Transverse colon (tissue), 4 donors: ENCODE measurements around the gene DEGS2. TPM values are rescaled to one million over a fixed set of nuclear protein-coding genes. Genes with fewer than 3 reads are reported as not detected.

Experiments used
- DNase-seq: peaks from one replicate; pipeline ENCODE4 v3.0.0-alpha.2; 2019
- H3K27ac ChIP-seq, 4 donors: fragments of 200-600 bp; sonication (generic); 2 replicates each; pipeline ENCODE4 v1.5.1; 2016 to 2018; ENCODE audit warnings: inconsistent platforms in 4 of 4
- H3K27me3 ChIP-seq: fragments of 200-600 bp; sonication (generic); 2 replicates; pipeline ENCODE4 v1.5.1; 2017; ENCODE audit warnings: inconsistent platforms
- H3K36me3 ChIP-seq, 4 donors: fragments of 200-600 bp; sonication (generic); 2 replicates each; pipeline ENCODE4 v1.5.1; 2017 to 2019; ENCODE audit warnings: inconsistent platforms in 4 of 4
- H3K4me1 ChIP-seq, 4 donors: fragments of 200-600 bp; sonication (generic); 2 replicates each; pipeline ENCODE4 v1.5.1; 2017 to 2020; ENCODE audit warnings: inconsistent platforms in 4 of 4
- H3K4me3 ChIP-seq, 4 donors: fragments of 200-600 bp; sonication (generic); 1 replicate in 1 of 4; 2 replicates in 3 of 4; pipeline versions ENCODE4 v1.5.1 to v1.6.1; 2017 to 2019; ENCODE audit warnings: inconsistent platforms in 4 of 4
- H3K9me3 ChIP-seq, 2 donors: fragments of 200-600 bp; sonication (generic); 2 replicates each; pipeline ENCODE4 v1.5.1; 2017 to 2019; ENCODE audit warnings: inconsistent platforms in 2 of 2
- EP300 ChIP-seq: sonication (generic); formaldehyde crosslinking; IDR thresholded peaks from one replicate; pipeline ENCODE4 v1.6.1; 2017; ENCODE audit warnings: antibody characterized with exemption, low read depth
- POLR2A ChIP-seq: fragments of 450-650 bp; IDR thresholded peaks from one replicate; pipeline ENCODE4 v1.6.1; 2016; ENCODE audit warnings: antibody characterized with exemption, mild to moderate bottlenecking, moderate library complexity
- POLR2AphosphoS5 ChIP-seq, 3 donors: sonication (generic); formaldehyde crosslinking; IDR thresholded peaks; one replicate each; pipeline ENCODE4 v1.6.1; 2016; ENCODE audit warnings: antibody characterized with exemption in 3 of 3
- WGBS, 2 donors: methylation state at CpG; one replicate each; pipeline ENCODE4 v1.1.5; 2018; ENCODE audit warnings: low coverage in 1 of 2; 5-methylcytosine and 5-hydroxymethylcytosine counted together
- in situ Hi-C, 4 donors: fragments of 200-750 bp; cut with MboI; loops; one replicate each; pipeline versions ENCODE4 v1.15.0 to v1.15.1; 2017; ENCODE audit warnings: low sequenced_read_pairs in 3 of 4, low pct_ligation_motif_present in 1 of 4, low pct_unique_long_range_greater_than_20kb in 1 of 4
- intact Hi-C: fragments of 100-400 bp; cut with DNase I; formaldehyde crosslinking; loops from one replicate; pipeline ENCODE4 v1.15.1; 2023; ENCODE audit warnings: low total_unique reads
- small RNA-seq, 4 donors: library from RNA; depleted of rRNA; stranded (forward); fragments of <200 nt; gene quantifications; one replicate each; pipeline ENCODE3, GENCODE V24; 2016
- total RNA-seq, 4 donors: library from RNA; depleted of rRNA; stranded (reverse); fragments of >200 nt; gene quantifications; one replicate each; pipeline ENCODE4 v1.1.0, GENCODE V29; 2016
- TF ChIP-seq, protein P1 (sequence below), 5 experiments: fragments of 200-600 bp in 3 of 5; fragments of 450-650 bp in 2 of 5; sonication (generic) in 3 of 5; IDR thresholded peaks; 1 replicate in 2 of 5; 2 replicates in 3 of 5; pipeline ENCODE4 v1.5.1; 2016 to 2017; ENCODE audit warnings: antibody characterized with exemption in 5 of 5, inconsistent platforms in 3 of 5, mild to moderate bottlenecking in 2 of 5, moderate library complexity in 1 of 5

DEGS2 gene
- total RNA-seq, 4 donors from 2014 or later = 4.9 to 33.2 (median 23.7) TPM

GRCh38 chr14:100098171-100098570 lies 61.3 kb downstream of the DEGS2 start:
- Histone ChIP-seq H3K36me3 (no peaks in the 10 kb centered on the region), H3K9me3 (no peaks in the 10 kb centered on the region), H3K4me3 (no peak overlapping the region), H3K27me3 (no peaks in the 10 kb centered on the region), H3K27ac (no peak overlapping the region), H3K4me1 (peaks cover under 1 to 9% (median 1%) of the 10 kb centered on the region in 4 donors)
- TF ChIP-seq, protein P1, sequence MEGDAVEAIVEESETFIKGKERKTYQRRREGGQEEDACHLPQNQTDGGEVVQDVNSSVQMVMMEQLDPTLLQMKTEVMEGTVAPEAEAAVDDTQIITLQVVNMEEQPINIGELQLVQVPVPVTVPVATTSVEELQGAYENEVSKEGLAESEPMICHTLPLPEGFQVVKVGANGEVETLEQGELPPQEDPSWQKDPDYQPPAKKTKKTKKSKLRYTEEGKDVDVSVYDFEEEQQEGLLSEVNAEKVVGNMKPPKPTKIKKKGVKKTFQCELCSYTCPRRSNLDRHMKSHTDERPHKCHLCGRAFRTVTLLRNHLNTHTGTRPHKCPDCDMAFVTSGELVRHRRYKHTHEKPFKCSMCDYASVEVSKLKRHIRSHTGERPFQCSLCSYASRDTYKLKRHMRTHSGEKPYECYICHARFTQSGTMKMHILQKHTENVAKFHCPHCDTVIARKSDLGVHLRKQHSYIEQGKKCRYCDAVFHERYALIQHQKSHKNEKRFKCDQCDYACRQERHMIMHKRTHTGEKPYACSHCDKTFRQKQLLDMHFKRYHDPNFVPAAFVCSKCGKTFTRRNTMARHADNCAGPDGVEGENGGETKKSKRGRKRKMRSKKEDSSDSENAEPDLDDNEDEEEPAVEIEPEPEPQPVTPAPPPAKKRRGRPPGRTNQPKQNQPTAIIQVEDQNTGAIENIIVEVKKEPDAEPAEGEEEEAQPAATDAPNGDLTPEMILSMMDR (IDR thresholded peaks at IDR 0.05) = no peak
- TF ChIP-seq EP300 (no peak), POLR2AphosphoS5 (IDR thresholded peaks at IDR 0.05) (no peak), POLR2A (no peak)
- intact Hi-C loops = no loop called here
- no peak for DNase-seq
- in situ Hi-C loops = no loop called here
- WGBS, 2 donors = 89 to 95% methylated on average over 7 to 8 of the region's 8 CpGs

GRCh38 chr14:100096656-100097055 lies 62.8 kb downstream of the DEGS2 start:
- Histone ChIP-seq H3K27ac (no peak overlapping the region), H3K36me3 (no peaks in the 10 kb centered on the region), H3K9me3 (no peaks in the 10 kb centered on the region), H3K4me1 (no peaks in the 10 kb centered on the region), H3K27me3 (no peaks in the 10 kb centered on the region), H3K4me3 (no peak overlapping the region)
- WGBS, 2 donors = 75 to 90% methylated on average over 1 to 3 of the region's 3 CpGs
- intact Hi-C loops (no loop called here), in situ Hi-C loops (no loop called here)
- TF ChIP-seq, protein P1 (IDR thresholded peaks at IDR 0.05) = no peak
- no peak for TF ChIP-seq POLR2AphosphoS5 (IDR thresholded peaks at IDR 0.05)
- TF ChIP-seq POLR2A = no peak
- no peak for TF ChIP-seq EP300
- no peak for DNase-seq

Small RNA genes lying within 50 kb of the gene (small RNA-seq; reads per million reads assigned to genes)
- gene MIR151B (4.9 to 9.4 (median 7.1) reads per million in 4 donors), gene MIR342 (86.7 to 151 (median 118) reads per million in 4 donors)

Other genes with a start within 250 kb of the DEGS2 start
- 10 to 100 TPM; 22.8 to 86.4 (median 45.2) TPM for gene EVL, start 94.2 kb downstream of the DEGS2 start, total RNA-seq
- 10 to 100 TPM; 50.8 to 61.3 (median 58.6) TPM for gene YY1, start 79.5 kb upstream of the DEGS2 start, total RNA-seq
- 10 to 100 TPM; 16.8 to 62.7 (median 19.7) TPM for gene SLC25A29, start 146.8 kb upstream of the DEGS2 start, total RNA-seq
- under 1 TPM in 2 of 4 donors, not detected in 2; 0.27 to 0.32 TPM for gene SLC25A47, start 163.7 kb upstream of the DEGS2 start, total RNA-seq
- gene WDR25, start 216.8 kb upstream of the DEGS2 start, total RNA-seq = 10 to 100 TPM in 3 of 4 donors, 1 to 10 TPM in 1; 3.4 to 11.2 (median 10.7) TPM